Measurements from ENCODE around the gene RHOBTB3. TPM values are rescaled to one million over a fixed set of nuclear protein-coding genes. Genes with fewer than 3 reads are reported as not detected.
"Not testable (repeated sequence)": the region's sequence is repeated elsewhere in the genome, so short reads cannot be mapped to it uniquely, and the experiment has no call there.

The RHOBTB3 gene
- total and polyA plus RNA-seq, 4 donors: 10.5 to 59.8 (median 39.8) TPM

- no peak for TF ChIP-seq EGR1 (IDR thresholded peaks at IDR 0.05; ENCODE audit: low read depth in 2 of 2)
- TF ChIP-seq MAX (IDR thresholded peaks at IDR 0.05): no peak
- TF ChIP-seq ZBTB33 (IDR thresholded peaks at IDR 0.05): no peak
These were observed 101.5 kb downstream of the RHOBTB3 start (continued) for GRCh38 chr5:95832664-95833063.

GRCh38 chr5:95835682-95836385 lies 104.7 kb downstream of the RHOBTB3 start:
- peak; percentile 50 for TF ChIP-seq REST (IDR thresholded peaks at IDR 0.05)
- no peak for TF ChIP-seq JUND (IDR thresholded peaks at IDR 0.05)
- Histone ChIP-seq H3K9ac (ENCODE audit: low read depth in 1 of 2, low read length in 2 of 2) (peak overlapping the region; percentile 79 to 94), H3K4me1 (ENCODE audit: control insufficient read depth in 4 of 4, insufficient read depth in 4 of 4, low read length in 3 of 4) (peaks cover 3 to 26% (median 16%) of the 10 kb centered on the region in 4 donors), H3K27me3 (ENCODE audit: control insufficient read depth in 4 of 4, insufficient read depth in 4 of 4, low read length in 3 of 4) (no peaks in the 10 kb centered on the region), H3K9me3 (ENCODE audit: control insufficient read depth in 4 of 4, low read length in 3 of 4) (no peaks in the 10 kb centered on the region), H3K36me3 (ENCODE audit: control insufficient read depth in 4 of 4, insufficient read depth in 3 of 4, low read depth in 1 of 4, low read length in 3 of 4) (no peaks in the 10 kb centered on the region), H3K4me3 (ENCODE audit: low read depth in 1 of 3, low read length in 3 of 3) (peak overlapping the region; percentile 46 to 65 (median 52)), H3K27ac (ENCODE audit: low read depth in 1 of 2, low read length in 2 of 2) (peak overlapping the region; percentile 79 to 90)
- 21% methylated on average over 10 of the region's 10 CpGs for WGBS
- DNase-seq (ENCODE audit: low spot score): no peak

- Histone ChIP-seq H3K27me3 (ENCODE audit: control insufficient read depth in 4 of 4, insufficient read depth in 4 of 4, low read length in 3 of 4) (no peaks in the 10 kb centered on the region), H3K36me3 (ENCODE audit: control insufficient read depth in 4 of 4, insufficient read depth in 3 of 4, low read depth in 1 of 4, low read length in 3 of 4) (no peaks in the 10 kb centered on the region), H3K4me1 (ENCODE audit: control insufficient read depth in 4 of 4, insufficient read depth in 4 of 4, low read length in 3 of 4) (peaks cover 3 to 26% (median 16%) of the 10 kb centered on the region in 4 donors), H3K27ac (ENCODE audit: low read depth in 1 of 2, low read length in 2 of 2) (peak overlapping the region; percentile 79 to 90), H3K9me3 (ENCODE audit: control insufficient read depth in 4 of 4, low read length in 3 of 4) (no peaks in the 10 kb centered on the region), H3K9ac (ENCODE audit: low read depth in 1 of 2, low read length in 2 of 2) (no peak overlapping the region), H3K4me3 (ENCODE audit: low read depth in 1 of 3, low read length in 3 of 3) (peak overlapping the region in 1 of 3 donors; percentile 14)
- no peak for DNase-seq (ENCODE audit: low spot score)
- no peak for TF ChIP-seq REST (IDR thresholded peaks at IDR 0.05)
- TF ChIP-seq FOXA1 (IDR thresholded peaks at IDR 0.05): no peak
- no peak for TF ChIP-seq MAX (IDR thresholded peaks at IDR 0.05)
- no peak for TF ChIP-seq TAF1 (conservative IDR thresholded peaks at IDR 0.05)
- no peak for TF ChIP-seq HNF4A (conservative IDR thresholded peaks at IDR 0.05)
- TF ChIP-seq NR2F2 (IDR thresholded peaks at IDR 0.05): no peak
- TF ChIP-seq EGR1 (IDR thresholded peaks at IDR 0.05; ENCODE audit: low read depth in 2 of 2): no peak
- peak; percentile 30 for TF ChIP-seq SP1 (IDR thresholded peaks at IDR 0.05)
- TF ChIP-seq YY1 (IDR thresholded peaks at IDR 0.05): no peak
- 91% methylated on average over 1 of the region's 1 CpG for WGBS
These were observed 105.4 kb downstream of the RHOBTB3 start for GRCh38 chr5:95836544-95836943.

- H3K9ac ChIP-seq (ENCODE audit: low read depth in 1 of 2, low read length in 2 of 2); DNase-seq (ENCODE audit: low spot score); H3K36me3 ChIP-seq (ENCODE audit: control insufficient read depth in 4 of 4, insufficient read depth in 3 of 4, low read depth in 1 of 4, low read length in 3 of 4); H3K9me3 ChIP-seq (ENCODE audit: control insufficient read depth in 4 of 4, low read length in 3 of 4); H3K4me3 ChIP-seq (ENCODE audit: low read depth in 1 of 3, low read length in 3 of 3); H3K27me3 ChIP-seq (ENCODE audit: control insufficient read depth in 4 of 4, insufficient read depth in 4 of 4, low read length in 3 of 4): not testable (repeated sequence)
- peaks cover 3 to 28% (median 16%) of the 10 kb centered on the region in 4 donors for H3K4me1 ChIP-seq (ENCODE audit: control insufficient read depth in 4 of 4, insufficient read depth in 4 of 4, low read length in 3 of 4)
- H3K27ac ChIP-seq (ENCODE audit: low read depth in 1 of 2, low read length in 2 of 2): peak overlapping the region; percentile 79 to 90
- WGBS: 96% methylated on average over 4 of the region's 4 CpGs
These were observed 105.8 kb downstream of the RHOBTB3 start for GRCh38 chr5:95836971-95837370.
